Stimulated activated CD4-positive, alpha-beta T cell treated with anti-CD3 and anti-CD28 coated beads, Interleukin-4, amount 100 ng/mL, for 4 hours (primary cell): Measurements from ENCODE around the gene IGFBP4.

ENCODE experiments used
- DNase-seq, 2 experiments: peaks; one replicate each; pipeline ENCODE4 v3.0.0-alpha.2; 2020

Gene IGFBP4

DNA sequence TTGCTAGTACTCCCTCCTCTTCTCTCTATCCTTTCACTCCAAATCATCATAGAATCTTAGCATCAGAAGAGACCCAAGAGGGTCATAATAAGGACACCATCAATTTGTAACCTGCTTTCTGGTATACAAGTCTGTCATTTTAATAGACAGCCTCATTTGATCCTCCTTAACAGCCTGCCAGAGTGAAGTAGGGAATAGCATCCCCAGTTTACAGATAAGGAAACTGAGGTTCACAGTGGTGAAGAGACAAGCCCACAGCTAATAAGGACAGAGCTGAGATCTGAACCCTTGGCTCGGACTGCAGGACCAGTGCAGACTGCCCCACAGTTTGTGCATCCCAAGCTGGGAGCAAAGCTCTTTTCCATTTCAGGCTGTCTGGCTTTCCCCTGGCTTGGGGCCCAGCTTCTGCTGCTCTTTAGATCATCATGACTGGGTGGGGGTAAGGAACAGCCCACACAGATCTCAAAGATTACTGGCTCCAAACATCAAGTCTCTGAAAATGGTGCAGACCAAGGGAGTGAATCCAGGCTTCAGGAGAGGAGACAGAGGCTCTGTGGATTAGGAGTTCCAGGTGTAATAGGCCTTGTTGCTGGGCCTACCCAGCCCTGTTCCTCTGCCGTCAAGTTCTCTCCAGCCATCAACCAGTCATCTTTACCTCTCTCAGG lies 10.3 kb upstream of the IGFBP4 start:
- DNase-seq, result no peak

DNA sequence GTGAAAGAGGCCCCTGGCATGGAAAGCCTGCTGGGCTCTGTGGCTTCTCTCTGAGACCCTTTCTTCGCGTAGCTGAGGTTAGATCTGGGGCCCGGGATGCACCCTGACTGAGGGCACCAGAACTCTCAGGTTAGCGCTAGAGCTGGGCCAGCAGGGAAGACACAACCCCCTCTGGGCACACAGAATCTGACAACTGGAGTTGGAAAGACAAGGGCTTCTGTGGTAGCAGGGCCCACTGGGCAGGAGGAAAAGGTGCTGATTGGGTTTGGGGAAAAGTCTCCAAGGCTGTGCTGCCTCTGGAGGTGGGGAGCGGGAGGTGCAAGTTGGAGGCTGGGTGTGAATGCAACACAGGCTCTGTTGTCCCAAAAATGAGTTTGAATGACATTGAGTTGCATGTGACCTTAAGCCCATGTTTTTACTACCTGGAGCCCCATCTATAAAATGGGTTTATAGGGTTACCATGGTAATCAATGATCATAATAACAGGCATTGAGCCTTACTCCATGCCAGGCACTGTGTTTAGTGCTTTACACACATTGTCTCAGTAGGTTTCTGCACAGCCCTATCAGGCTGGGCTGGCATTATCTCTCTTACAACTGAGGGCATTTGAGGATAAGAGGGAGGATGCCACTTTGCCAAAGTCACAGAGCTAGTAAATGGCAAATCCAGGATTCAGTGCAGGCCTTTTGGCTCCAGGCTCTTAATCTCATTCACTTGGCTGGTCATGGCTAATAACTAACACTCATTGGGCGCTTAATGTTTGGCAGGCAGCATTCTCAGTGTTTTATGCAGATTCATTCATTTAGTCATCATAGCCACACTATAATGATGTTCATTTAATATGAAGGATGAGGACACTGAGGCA lies 9.5 kb upstream of the IGFBP4 start:
- no peak for DNase-seq

DNA sequence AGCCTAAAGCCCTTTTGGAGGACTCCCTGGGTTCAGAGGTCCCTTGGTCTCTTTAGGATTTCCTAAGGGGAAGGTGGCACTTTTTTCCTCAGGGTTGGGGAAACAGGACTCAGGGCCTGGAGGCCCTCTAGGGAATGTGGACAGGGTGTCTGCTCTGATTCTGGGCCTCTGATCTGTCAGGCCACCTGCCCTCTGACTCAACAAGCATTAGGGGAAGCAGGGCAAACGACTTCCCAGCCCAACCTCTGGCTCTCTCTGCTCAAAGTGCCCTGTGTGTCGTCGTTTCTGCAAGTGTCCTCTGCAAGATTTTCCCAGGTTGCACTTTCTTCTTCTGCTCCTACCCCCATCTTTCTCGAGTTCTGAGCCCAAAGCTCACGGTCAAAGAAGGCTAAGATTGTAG lies 6.6 kb upstream of the IGFBP4 start:
- no peak for DNase-seq

DNA sequence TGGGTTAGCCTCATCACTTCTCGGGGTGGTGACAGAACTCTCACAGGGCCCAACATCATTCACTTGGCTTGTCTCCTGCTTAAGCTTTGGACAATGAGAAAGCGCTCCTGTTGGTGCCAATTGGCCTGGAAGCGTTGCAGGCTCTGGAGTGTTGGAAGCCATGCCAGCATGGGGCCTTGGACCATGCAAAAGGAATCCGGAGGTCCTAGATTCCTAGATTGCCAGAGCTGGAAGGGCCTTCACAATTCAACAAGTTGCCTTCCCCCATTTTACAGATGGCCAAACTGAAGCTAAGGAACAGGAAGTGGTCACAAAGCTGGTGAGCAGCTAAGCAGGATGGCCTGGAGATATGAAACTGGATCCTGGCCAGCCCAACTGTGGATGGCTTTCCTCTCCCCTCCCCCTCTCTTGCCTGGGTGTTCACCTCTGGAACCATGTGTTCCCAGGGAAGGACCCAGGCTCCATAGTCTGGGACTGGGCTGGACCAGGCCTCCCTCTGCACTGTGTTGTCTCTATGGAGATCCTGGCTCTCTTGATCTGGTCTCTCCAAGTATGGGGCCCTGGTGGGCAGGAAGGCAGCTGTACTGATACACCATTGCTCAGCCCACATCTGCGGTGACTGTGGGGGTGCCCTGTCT lies 6.0 kb upstream of the IGFBP4 start:
- no peak for DNase-seq

GRCh38 chr17:40440166-40440565 lies 3.1 kb upstream of the IGFBP4 start:
- no peak for DNase-seq

- DNase-seq, result no peak
Observed at GRCh38 chr17:40442392-40443195, 656 bp upstream of the IGFBP4 start.

DNA sequence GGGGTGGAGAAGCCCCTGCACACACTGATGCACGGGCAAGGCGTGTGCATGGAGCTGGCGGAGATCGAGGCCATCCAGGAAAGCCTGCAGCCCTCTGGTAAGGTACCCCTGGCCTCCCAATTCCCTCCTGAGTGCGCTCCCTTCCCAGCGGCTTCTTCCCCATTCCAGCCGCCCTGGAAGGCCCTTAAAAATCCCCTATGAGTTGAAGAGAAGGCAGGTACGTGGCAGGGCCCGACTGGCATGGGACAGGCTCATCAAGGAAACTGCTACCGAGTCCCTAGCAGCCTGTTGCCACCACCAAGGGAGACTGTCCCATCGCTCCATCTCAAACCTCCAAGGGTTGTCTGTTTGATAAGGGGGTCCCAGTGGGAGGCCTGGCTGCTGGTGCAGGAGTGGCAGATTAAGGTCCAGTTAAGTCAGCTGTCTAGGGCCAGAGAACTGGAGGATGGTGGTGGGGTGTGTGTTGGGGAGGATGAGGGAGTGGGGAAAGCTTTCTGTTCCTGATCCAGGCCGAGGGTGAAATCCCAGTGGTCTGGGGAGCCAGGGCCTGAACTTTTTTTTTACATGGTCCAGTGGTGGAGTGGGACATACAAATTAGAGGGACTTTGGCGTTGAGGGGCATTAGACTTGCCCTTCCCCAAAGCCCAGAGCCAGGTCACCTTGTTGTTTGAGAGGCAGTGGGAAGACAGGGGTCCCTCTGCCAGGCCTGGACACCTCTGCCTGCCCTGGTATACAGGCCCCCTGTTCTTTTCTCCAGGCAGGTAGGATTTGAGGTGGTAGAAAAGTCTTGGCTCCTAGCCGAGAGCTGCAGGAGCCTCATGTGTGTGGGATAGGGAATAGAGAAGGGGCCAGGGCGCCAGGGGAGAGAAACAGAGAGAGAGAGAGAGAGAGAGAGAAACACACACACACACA lies 994 bp downstream of the IGFBP4 start:
- DNase-seq, result peak in 1 of 2 experiments; percentile 6

DNA sequence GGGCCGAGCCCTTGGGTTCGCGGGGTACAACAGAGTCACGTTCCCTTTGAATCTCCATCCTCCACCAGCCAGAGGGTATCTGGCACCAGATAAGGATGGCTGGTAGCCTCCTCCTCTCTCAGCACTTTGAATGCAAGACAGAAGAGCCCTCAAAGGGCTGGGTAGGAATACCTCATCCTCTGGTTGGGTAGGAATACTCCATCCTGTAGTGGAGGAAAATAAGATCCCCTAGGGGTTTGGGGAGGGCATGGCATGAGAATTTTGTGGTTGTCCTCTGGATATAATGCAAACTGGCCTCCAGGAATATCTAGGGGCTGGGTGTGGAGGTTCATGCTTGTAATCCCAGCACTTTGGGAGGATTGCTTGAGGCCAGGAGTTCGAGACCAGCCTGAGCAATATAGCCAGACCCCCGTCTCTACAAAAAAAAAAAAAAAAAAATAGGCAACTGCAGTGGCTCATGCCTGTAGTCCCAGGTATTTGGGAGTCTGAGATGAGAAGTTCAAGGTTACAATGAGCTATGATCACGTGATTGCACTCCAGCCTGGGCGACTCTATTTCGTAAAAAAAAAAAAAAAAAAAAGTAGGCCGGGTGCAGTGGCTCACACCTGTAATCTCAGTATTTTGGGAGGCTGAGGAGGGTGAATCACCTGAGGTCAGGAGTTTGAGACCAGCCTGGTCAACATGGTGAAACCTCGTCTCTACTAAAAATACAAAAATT lies 2.7 kb downstream of the IGFBP4 start:
- DNase-seq, result no peak

DNA sequence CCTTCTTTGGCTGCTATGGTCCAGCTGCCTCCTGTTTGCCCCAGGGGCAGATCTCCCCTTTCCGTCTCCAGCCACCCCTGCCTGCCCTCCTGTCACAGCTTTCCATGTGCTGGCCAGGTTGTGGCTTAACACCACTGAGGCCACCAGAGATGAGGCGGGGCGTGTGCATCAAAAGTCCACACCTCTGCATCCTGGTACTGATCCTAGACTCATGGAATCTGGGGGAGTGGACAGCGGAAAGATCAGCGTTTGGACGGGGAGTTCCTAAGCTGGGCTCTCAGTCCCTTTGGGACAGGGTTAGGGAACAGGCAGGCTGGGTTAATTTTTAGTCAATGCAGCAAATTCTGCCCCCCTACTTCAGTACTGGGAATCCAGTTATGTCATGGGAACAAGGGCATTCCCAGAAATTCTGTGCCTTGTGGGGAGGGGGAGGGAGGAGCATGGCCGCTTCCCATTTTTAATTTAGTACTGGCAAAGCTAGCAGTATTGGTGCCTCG lies 3.9 kb downstream of the IGFBP4 start:
- no peak for DNase-seq

DNA sequence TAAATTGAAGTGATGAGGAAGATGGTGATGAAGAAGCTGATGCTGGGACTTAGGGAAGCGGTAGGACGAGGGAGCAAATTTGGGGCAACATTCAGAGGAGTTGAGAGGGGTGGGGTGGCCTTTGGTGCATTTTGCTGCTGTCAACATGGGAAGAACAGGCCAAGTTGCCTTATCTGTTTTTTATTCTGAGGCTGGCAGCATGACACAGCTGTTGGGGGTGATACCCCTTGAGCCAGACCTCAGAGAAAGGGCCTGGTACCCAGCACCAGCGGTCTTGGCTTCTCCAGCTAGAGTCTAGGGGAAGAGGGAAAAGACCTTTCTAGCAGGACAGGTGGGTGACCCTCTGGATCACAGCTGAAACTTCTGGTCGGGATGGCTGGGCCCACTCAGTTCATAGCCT lies 4.6 kb downstream of the IGFBP4 start:
- no peak for DNase-seq

GRCh38 chr17:40448213-40448638 lies 5.0 kb downstream of the IGFBP4 start:
- DNase-seq, result no peak

- no peak for DNase-seq
Observed at GRCh38 chr17:40448639-40449261, 5.5 kb downstream of the IGFBP4 start.

- DNase-seq, result peak; percentile 12 to 41
Observed at GRCh38 chr17:40450175-40450574, 6.9 kb downstream of the IGFBP4 start.

DNA sequence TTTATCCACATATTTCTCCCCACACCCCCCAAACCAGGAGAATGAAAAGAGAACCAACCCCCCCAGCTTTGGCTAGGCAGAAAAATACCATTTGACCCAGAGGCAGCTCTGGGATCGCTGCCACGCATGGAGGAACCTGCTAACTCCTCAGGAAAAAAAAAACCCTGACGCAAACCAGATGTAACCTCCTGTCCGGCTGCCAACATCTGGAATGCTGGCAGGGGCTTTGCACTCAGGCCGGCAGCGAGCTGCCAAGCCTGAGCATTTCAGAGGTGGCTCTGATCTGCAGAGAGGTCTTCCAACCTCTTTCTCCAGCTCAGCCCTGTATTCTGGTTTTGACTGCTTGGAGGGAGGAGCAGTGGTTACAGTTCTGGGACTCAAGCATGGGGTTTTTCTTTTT lies 8.2 kb downstream of the IGFBP4 start:
- DNase-seq, result no peak

GRCh38 chr17:40452216-40452787 lies 9.1 kb downstream of the IGFBP4 start:
- DNase-seq, result peak in 1 of 2 experiments; percentile 26

- no peak for DNase-seq
Observed at GRCh38 chr17:40452921-40453378, 9.7 kb downstream of the IGFBP4 start.

- no peak for DNase-seq
Observed at GRCh38 chr17:40453881-40454612, 10.8 kb downstream of the IGFBP4 start.

DNA sequence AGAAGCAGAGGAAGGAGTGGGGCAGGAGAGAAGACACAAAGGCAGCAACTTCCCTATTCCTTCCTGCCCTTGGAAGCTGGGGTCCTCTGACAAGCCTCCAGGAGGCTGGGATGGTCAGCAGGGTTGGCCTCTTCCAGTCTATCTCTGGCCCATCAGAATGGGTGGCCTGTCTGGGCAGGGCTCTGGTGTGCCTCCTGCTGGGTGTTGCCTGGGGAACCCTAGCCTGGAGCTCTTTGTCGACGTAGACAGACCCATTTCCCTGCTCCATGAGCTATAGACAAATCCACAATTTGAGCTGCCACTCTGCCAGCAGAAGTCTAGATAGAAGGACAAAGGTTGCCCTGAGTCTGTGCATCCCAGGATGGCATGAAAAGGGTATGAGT lies 11.4 kb downstream of the IGFBP4 start:
- DNase-seq, result no peak

DNA sequence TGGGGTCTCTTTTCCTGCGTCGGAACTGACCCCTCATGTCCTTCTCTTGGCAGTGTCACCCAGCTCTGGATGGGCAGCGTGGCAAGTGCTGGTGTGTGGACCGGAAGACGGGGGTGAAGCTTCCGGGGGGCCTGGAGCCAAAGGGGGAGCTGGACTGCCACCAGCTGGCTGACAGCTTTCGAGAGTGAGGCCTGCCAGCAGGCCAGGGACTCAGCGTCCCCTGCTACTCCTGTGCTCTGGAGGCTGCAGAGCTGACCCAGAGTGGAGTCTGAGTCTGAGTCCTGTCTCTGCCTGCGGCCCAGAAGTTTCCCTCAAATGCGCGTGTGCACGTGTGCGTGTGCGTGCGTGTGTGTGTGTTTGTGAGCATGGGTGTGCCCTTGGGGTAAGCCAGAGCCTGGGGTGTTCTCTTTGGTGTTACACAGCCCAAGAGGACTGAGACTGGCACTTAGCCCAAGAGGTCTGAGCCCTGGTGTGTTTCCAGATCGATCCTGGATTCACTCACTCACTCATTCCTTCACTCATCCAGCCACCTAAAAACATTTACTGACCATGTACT lies 13.2 kb downstream of the IGFBP4 start:
- DNase-seq, result no peak
